IMR-90 (cell line): ENCODE data around the gene HCFC1. TPM values are rescaled to one million over a fixed set of nuclear protein-coding genes. Genes with fewer than 3 reads are reported as not detected.

Experiments used
- ATAC-seq: fragments of 200-7000 bp; cut with Tn5 transposase; 2 replicates; pipeline ENCODE4 v1.9.1; 2020; ENCODE audit warnings: low read depth, mild to moderate bottlenecking, moderate library complexity
- BruUV-seq: library from RNA; stranded (reverse); fragments of 400-500 nt; replicated peaks from 2 replicates; lab custom pipeline; 2021; lab: Mats Ljungman, UMichigan
- CTCF ChIA-PET: fragments of 300-600 bp; formaldehyde crosslinking; extraction: SDS; loops from one replicate; lab custom pipeline; 2021; ENCODE audit warnings: antibody characterized with exemption; lab: Yijun Ruan, JAX
- POLR2A ChIA-PET: fragments of 300-600 bp; sonication (Branson Sonifier 250); formaldehyde crosslinking; loops from one replicate; lab custom pipeline; 2022; ENCODE audit warnings: antibody characterized with exemption; ENCODE audit not compliant: unreplicated experiment; lab: Charles Lee
- DNase-seq: peaks from one replicate; pipeline ENCODE4 v3.0.0; 2013
- H2AFZ ChIP-seq: replicated peaks from 2 replicates; pipeline ENCODE3; 2013; ENCODE audit warnings: low read length, mild to moderate bottlenecking; ENCODE audit not compliant: poor library complexity
- H2AK5ac ChIP-seq: 2 replicates; pipeline ENCODE4 v1.6.1; 2013; ENCODE audit warnings: low read depth, low read length, inconsistent platforms
- H2AK9ac ChIP-seq: replicated peaks from 2 replicates; pipeline ENCODE3; 2013; ENCODE audit warnings: mild to moderate bottlenecking, low read depth, low read length, moderate library complexity; ENCODE audit not compliant: poor library complexity
- H2BK120ac ChIP-seq: 2 replicates; pipeline ENCODE4 v1.6.1; 2013; ENCODE audit warnings: low read depth, low read length, inconsistent platforms
- H2BK15ac ChIP-seq: 3 replicates; pipeline ENCODE4 v1.6.1; 2013; ENCODE audit warnings: low read depth, low read length, inconsistent platforms
- H2BK20ac ChIP-seq: 2 replicates; pipeline ENCODE4 v1.6.1; 2013; ENCODE audit warnings: low read depth, mild to moderate bottlenecking, inconsistent platforms, low read length, moderate library complexity
- H2BK5ac ChIP-seq: 2 replicates; pipeline ENCODE4 v1.6.1; 2013; ENCODE audit warnings: mild to moderate bottlenecking, low read depth, low read length, inconsistent platforms; ENCODE audit not compliant: poor library complexity, severe bottlenecking
- H3K14ac ChIP-seq: replicated peaks from 2 replicates; pipeline ENCODE4 v1.6.1; 2013; ENCODE audit warnings: low read depth, low read length, inconsistent platforms
- H3K18ac ChIP-seq: 2 replicates; pipeline ENCODE4 v1.6.1; 2013; ENCODE audit warnings: low read depth, low read length, control low read depth
- H3K23ac ChIP-seq: 2 replicates; pipeline ENCODE4 v1.6.1; 2013; ENCODE audit warnings: low read depth, low read length, inconsistent platforms
- H3K27ac ChIP-seq: 2 replicates; pipeline ENCODE4 v1.5.1; 2013; ENCODE audit warnings: mild to moderate bottlenecking, control low read depth, low read length; ENCODE audit not compliant: insufficient read depth
- H3K27me3 ChIP-seq: 2 replicates; pipeline ENCODE4 v1.6.1; 2013; ENCODE audit warnings: low read length; ENCODE audit not compliant: control insufficient read depth, insufficient read depth
- H3K36me3 ChIP-seq: 2 replicates; pipeline ENCODE4 v1.6.1; 2013; ENCODE audit warnings: low read length, mixed read lengths; ENCODE audit not compliant: control insufficient read depth, insufficient read depth
- H3K4ac ChIP-seq: 2 replicates; pipeline ENCODE4 v1.6.1; 2013; ENCODE audit warnings: low read depth, low read length, inconsistent platforms
- H3K4me1 ChIP-seq: 2 replicates; pipeline ENCODE4 v1.6.1; 2013; ENCODE audit warnings: low read length, mixed read lengths; ENCODE audit not compliant: control insufficient read depth, insufficient read depth
- H3K4me2 ChIP-seq: 2 replicates; pipeline ENCODE4 v1.6.1; 2013; ENCODE audit warnings: low read depth, mild to moderate bottlenecking, control low read depth, low read length, moderate library complexity
- H3K4me3 ChIP-seq: 2 replicates; pipeline ENCODE4 v1.5.1; 2013; ENCODE audit warnings: low read depth, mild to moderate bottlenecking, control low read depth, low read length, moderate library complexity; ENCODE audit not compliant: insufficient read depth
- H3K56ac ChIP-seq: 2 replicates; pipeline ENCODE4 v1.6.1; 2013; ENCODE audit warnings: low read length, inconsistent platforms; ENCODE audit not compliant: insufficient read depth; ENCODE audit errors: extremely low read depth
- H3K79me1 ChIP-seq, 2 experiments: 2 replicates each; pipeline ENCODE4 v1.6.1; 2013; ENCODE audit warnings: low read length in 2 of 2, inconsistent platforms in 1 of 2, low read depth in 1 of 2
- H3K9ac ChIP-seq: 2 replicates; pipeline ENCODE4 v1.6.1; 2013; ENCODE audit warnings: low read depth, low read length, control low read depth
- H3K9me1 ChIP-seq: 2 replicates; pipeline ENCODE4 v1.6.1; 2013; ENCODE audit warnings: low read length, inconsistent platforms; ENCODE audit not compliant: insufficient read depth
- H3K9me3 ChIP-seq: 2 replicates; pipeline ENCODE4 v1.6.1; 2013; ENCODE audit warnings: low read length; ENCODE audit not compliant: control insufficient read depth, insufficient read depth
- H4K20me1 ChIP-seq: 2 replicates; pipeline ENCODE4 v1.6.1; 2013; ENCODE audit warnings: low read length, inconsistent platforms; ENCODE audit not compliant: insufficient read depth
- H4K5ac ChIP-seq: 2 replicates; pipeline ENCODE4 v1.6.1; 2013; ENCODE audit warnings: mild to moderate bottlenecking, low read depth, low read length, control low read depth
- H4K8ac ChIP-seq, 2 experiments: 2 replicates each; pipeline ENCODE4 v1.6.1; 2013; ENCODE audit warnings: low read depth in 2 of 2, low read length in 2 of 2, control low read depth in 1 of 2, inconsistent platforms in 1 of 2
- H4K91ac ChIP-seq: 2 replicates; pipeline ENCODE4 v1.6.1; 2013; ENCODE audit warnings: low read depth, low read length, inconsistent platforms; ENCODE audit not compliant: insufficient read depth
- MAFK ChIP-seq: IDR thresholded peaks from 2 replicates; pipeline ENCODE4 v1.6.1; 2012; ENCODE audit warnings: low read depth, low read length, improper control_type of control experiment
- MXI1 ChIP-seq: IDR thresholded peaks from 2 replicates; pipeline ENCODE4 v1.6.1; 2012; ENCODE audit warnings: low read depth, mild to moderate bottlenecking, low read length, moderate library complexity, borderline replicate concordance
- WGBS, 2 experiments: methylation state at CpG; one replicate each; pipeline versions ENCODE4 v1.1.5 to v1.1.7; 2013; ENCODE audit warnings: missing lambda C conversion rate in 2 of 2; ENCODE audit not compliant: insufficient read length in 1 of 2; ENCODE audit errors: extremely low coverage in 2 of 2; 5-methylcytosine and 5-hydroxymethylcytosine counted together
- dilution Hi-C: fragments of 300-500 bp; cut with HindIII; formaldehyde crosslinking; loops from one replicate; pipeline ENCODE4 v1.14.3; 2018; ENCODE audit warnings: low sequenced_read_pairs; ENCODE audit not compliant: unreplicated experiment
- in situ Hi-C: fragments of 300-500 bp; cut with MboI; formaldehyde crosslinking; loops from 3 replicates; pipeline ENCODE4 v1.14.3; 2019; ENCODE audit warnings: low sequenced_read_pairs, inconsistent platforms, mixed read lengths
- intact Hi-C: fragments of 100-400 bp; cut with micrococcal nuclease; formaldehyde crosslinking; loops from 2 replicates; pipeline ENCODE4 v1.10.0; 2022
- polyA plus RNA-seq, 3 experiments: library from polyadenylated mRNA; depleted of rRNA; stranded (reverse); fragments of >200 nt; gene quantifications; 2 replicates each; pipeline ENCODE4 v1.2.3, GENCODE V29; 2012; ENCODE audit warnings: low replicate concordance in 1 of 3
- total RNA-seq: library from RNA; depleted of rRNA; stranded (reverse); fragments of >200 nt; gene quantifications from 2 replicates; pipeline ENCODE4 v1.2.3, GENCODE V29; 2012

HCFC1 gene
- total and polyA plus RNA-seq, 2 of the 4 experiments (the other 2 are of a cell fraction): 3.2 to 17.6 TPM

GRCh38 chrX:153937056-153937455 lies 34.6 kb downstream of the HCFC1 start:
- no CpG with 5 or more reads among the region's 3 CpGs for WGBS, 2 experiments
- no peak overlapping the region for H3K4ac ChIP-seq
- no peak overlapping the region for H3K27ac ChIP-seq
- H3K9ac ChIP-seq: no peak overlapping the region
- no peak overlapping the region for H2BK120ac ChIP-seq
- peaks cover 4% of the 10 kb centered on the region; the same call in 1 of the 2 replicates for H3K36me3 ChIP-seq
- ChIA-PET CTCF (no interaction called here), POLR2A (no interaction called here)
- BruUV-seq: no TSS peak
- DNase-seq: no peak
- no peak overlapping the region for H4K5ac ChIP-seq
- H3K9me1 ChIP-seq: no peaks in the 10 kb centered on the region
- H3K4me3 ChIP-seq: no peak overlapping the region
- no peak overlapping the region for H3K23ac ChIP-seq
- H3K79me1 ChIP-seq: peaks cover 4 to 9% of the 10 kb centered on the region in 2 experiments; a peak in 2 of 4 replicates
- dilution Hi-C loops (no loop called here), intact Hi-C loops (no loop called here), in situ Hi-C loops (no loop called here)
- no peak overlapping the region for H3K18ac ChIP-seq
- no peak overlapping the region for H3K56ac ChIP-seq
- no peaks in the 10 kb centered on the region for H3K9me3 ChIP-seq
- no peak for TF ChIP-seq MAFK
- TF ChIP-seq MXI1: no peak
- H3K4me1 ChIP-seq: peaks cover 2% of the 10 kb centered on the region; the same call in 1 of the 2 replicates
- H2AK9ac ChIP-seq: no peak overlapping the region
- no peak overlapping the region for H3K4me2 ChIP-seq
- no peak overlapping the region for H2BK5ac ChIP-seq
- H4K20me1 ChIP-seq: peaks cover 15% of the 10 kb centered on the region; the same call in 1 of the 2 replicates
- no peak overlapping the region for H4K91ac ChIP-seq
- no peak overlapping the region for H2BK20ac ChIP-seq
- no peak overlapping the region for H2BK15ac ChIP-seq
- peaks cover 3% of the 10 kb centered on the region; the same call in 1 of the 2 replicates for H3K27me3 ChIP-seq
- ATAC-seq: no peak
- H3K14ac ChIP-seq: no peak overlapping the region
- H2AK5ac ChIP-seq: no peak overlapping the region
- H2AFZ ChIP-seq: no peak overlapping the region
- no peak overlapping the region for H4K8ac ChIP-seq
